ENCODE results near the gene OR6Q1.

Gene OR6Q1

DNA sequence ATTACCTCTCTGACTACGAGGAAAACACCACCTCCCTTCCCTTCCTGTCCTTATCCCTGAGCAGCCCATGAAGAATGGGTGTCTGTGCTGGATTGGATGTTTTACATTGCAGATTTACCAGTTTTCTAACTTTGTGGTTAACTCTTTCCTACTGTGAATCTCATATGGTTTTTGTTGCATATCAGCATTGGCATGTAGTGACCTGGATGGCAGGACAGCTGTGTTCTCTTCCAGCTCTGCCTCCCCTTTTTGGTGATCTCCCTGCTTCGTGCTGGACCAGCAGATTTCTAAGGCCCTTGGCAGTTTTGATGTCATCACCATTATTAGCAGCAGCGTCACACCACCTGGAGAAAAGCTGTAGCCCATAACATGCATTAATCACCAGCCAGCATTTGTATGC, 26.7 kb downstream of the OR6Q1 start:
- DNase-seq (ENCODE audit: extremely low read depth in 1 of 2, low read depth in 1 of 2): no peak

DNA sequence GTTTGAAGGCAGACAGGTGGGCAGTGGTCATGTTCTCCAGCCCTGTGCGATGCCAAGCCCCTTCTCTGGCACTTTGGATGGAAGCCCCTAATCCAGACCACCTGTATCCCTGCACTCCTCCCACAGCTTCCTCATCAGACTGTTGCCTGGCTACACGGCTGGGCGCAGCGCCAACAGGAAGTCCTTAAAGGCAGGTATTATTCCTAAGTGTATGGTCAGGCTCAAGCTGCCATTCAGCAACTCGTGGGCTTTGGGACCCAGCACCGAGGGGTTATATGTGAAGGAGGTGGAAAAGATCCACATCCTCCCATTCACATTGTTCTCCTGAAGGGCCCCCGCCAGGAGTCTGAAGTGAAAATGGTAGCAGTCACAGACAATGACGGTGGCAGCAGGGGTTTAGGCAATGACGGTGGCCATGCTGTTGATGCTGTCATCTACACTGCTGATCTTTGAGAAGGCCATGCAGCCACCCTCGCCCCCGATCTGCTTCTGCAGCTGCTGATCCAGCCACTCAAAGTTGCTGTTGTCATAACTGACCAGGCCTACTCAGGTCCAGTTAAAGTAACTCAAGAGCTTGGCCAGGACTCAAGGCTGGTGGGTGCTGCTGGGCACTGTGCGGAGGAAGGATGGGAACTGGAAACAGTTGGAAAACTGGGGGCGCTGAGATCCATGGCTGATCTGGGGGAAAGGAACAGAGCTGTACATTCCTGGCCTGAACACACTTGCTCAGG, 27.7 kb downstream of the OR6Q1 start:
- no peak for DNase-seq (ENCODE audit: extremely low read depth in 1 of 2, low read depth in 1 of 2)

DNA sequence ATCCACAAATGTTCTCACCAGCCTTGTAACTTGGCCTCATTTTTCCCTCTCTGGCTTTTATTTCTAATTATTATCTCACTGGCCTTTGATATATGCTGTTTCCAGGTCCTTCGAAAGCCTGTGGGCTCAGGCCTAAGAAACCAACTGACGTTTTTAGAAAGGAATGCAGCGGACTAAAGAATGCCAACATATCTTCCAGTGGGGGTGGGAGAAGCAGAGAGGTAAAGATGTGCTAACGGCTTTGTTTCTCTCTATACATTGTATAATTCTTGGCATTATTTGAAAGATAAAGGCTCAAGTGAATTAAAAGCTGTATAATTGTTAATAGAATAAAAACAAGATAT, 28.2 kb downstream of the OR6Q1 start:
- no peak for DNase-seq (ENCODE audit: extremely low read depth in 1 of 2, low read depth in 1 of 2)

DNA sequence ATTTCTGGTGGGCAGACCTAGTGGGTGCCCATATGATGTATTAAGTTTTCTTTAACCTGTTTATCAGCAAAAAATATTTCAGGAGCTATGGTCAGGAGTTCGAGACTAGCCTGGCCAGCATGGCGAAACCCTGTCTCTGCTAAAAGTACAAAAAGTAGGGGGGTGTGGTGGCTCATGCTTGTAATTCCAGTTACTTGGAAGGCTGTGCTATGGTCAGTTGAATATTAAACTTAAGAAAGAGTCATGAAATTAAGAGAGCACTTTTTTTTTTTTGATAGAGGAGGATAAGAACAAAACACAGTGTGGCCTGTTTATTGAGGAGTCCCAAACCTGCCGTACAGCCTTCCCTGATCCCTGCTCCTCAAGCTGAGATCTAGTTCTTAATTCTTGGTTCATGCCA, 29.8 kb downstream of the OR6Q1 start:
- no peak for DNase-seq (ENCODE audit: extremely low read depth in 1 of 2, low read depth in 1 of 2)

DNA sequence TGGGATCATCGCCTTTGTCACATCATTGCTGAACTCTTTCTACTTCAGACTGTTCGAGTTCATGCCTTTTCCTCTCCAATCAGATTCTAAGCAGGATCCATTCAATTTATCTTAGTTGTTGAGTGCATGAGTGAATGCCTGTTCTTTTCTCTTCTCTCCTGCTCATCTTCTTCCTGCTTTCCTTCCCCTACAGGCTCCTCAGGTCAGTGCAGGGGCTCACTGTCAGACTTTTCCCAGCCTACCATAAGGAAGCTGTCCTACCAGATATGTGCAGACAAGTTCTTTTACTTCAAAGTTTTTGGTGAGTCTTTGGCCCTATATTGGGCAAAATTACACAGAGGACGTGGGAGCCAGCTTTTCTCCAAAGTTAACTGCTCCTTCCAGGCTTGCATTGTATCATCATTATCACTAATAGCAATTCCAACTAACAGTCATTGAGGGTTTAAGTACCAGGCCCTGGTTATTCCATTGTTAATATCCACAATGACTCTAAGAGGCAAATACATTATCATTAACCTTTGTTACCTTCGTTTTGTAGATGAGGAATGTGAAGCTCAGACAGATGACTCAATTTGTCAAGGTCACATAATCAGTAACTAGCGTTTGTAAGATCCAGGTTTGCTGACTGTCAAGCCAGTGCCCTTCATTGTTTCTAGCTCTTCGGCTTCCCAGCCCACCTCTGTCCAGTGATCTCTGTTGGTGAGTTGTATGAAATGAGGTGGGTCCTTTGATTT, 30.4 kb downstream of the OR6Q1 start:
- DNase-seq (ENCODE audit: extremely low read depth in 1 of 2, low read depth in 1 of 2): no peak

DNA sequence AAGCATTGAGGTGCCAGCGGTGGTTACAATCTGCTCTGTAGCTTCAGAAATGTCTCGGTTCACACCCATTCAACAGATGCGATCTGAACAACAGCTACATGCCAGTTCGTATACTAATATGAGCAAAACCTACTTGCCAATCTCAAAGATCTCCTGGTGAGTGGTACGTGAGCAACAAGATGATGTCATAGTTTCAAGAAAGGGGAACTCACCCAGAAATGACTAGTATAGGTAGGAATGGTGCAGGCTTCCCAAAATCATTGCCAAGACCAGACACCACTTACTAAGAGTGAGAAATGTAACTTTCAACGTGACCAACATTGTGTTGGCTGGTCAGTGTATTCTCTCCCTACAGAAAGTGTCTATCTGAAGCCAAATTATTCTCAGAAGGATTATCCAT, 31.1 kb downstream of the OR6Q1 start:
- no peak for DNase-seq (ENCODE audit: extremely low read depth in 1 of 2, low read depth in 1 of 2)

DNA sequence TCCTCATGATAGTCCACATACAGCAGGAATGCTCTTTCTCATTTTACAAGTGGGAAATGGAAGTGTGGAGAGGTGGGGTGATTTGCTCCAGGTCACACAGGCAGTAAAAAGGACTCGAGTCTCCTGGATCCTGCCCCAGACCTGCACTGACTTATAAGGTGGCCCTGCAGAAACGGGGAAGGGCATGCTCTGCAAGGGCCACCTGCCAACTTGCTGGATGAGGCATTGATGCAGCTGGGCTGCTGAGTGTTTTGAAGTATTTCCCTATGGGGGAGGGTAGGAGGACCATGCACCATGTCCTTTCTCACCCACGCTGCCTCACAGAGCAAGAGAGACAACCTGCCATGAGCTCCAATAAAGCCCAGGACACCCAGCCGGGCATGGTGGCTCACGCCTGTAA, 36.9 kb downstream of the OR6Q1 start:
- no peak for DNase-seq (ENCODE audit: extremely low read depth in 1 of 2, low read depth in 1 of 2)

DNA sequence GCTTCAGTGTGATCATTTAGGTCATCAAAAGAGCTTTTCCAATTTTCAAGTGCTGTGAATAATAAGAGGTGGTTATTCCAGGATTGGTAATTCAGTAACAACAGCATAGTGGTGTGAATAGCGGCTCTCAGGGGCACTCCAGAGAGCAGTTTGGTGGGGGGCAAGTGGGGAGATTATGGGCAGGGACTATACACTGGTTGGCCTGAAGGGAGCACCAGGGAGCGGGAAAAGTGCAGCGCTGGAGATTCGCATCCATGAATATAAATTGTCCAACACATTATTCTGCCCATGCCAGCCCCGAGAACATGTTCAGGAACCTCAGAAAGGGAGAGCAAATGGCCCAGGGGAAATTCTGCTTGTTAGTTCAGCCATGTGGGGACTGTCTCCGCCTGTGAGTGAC, 37.9 kb downstream of the OR6Q1 start:
- no peak for DNase-seq (ENCODE audit: extremely low read depth in 1 of 2, low read depth in 1 of 2)

DNA sequence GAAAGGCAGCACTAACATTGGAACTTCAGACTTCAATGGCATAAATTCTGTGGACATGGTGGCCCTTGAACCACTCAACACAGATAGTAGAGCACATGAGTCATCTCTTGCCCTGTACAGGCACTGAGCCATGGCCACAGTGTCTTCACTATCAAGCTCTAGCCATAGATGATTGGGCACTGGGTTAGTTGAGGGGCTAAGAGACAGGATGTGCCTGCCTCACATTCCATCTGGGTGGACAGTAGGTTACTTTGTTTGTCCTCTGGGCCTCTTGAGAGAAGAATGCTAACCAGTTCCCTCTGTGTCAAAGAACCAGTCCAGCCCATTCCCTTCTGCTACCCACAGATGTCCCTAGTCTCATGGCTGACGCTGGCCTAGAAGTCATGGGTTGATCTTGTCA, 39.8 kb downstream of the OR6Q1 start:
- DNase-seq (ENCODE audit: extremely low read depth in 1 of 2, low read depth in 1 of 2): no peak

DNA sequence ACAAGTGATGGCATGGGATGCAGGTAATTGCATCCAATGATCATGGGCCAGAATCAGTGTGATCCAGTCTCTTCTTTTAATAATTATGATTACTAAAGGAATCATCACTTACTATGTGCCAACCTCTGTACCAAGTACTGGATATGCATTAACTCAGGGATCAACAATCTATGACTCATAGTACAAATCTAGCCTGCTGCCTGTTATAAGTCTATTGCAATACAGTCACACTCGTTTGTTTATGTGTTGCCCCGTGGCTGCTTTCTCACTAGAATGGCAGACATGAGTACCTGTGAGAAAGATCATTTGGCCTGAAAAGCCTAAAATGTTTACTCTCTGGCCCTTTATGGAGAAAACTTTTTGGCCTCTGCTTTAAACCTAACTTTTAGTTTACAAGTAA, 45.0 kb downstream of the OR6Q1 start:
- no peak for DNase-seq (ENCODE audit: extremely low read depth in 1 of 2, low read depth in 1 of 2)

All from stimulated activated CD8-positive, alpha-beta memory T cell treated with anti-CD3 and anti-CD28 coated beads, Interleukin-7, amount 100 ng/mL, for 48 hours (primary cell).